ENCODE data around the gene CORO1C. TPM values are rescaled to one million over a fixed set of nuclear protein-coding genes. Genes with fewer than 3 reads are reported as not detected.

Gene CORO1C
- total RNA-seq, 1 donor from 2014 or later: 380 TPM

DNA sequence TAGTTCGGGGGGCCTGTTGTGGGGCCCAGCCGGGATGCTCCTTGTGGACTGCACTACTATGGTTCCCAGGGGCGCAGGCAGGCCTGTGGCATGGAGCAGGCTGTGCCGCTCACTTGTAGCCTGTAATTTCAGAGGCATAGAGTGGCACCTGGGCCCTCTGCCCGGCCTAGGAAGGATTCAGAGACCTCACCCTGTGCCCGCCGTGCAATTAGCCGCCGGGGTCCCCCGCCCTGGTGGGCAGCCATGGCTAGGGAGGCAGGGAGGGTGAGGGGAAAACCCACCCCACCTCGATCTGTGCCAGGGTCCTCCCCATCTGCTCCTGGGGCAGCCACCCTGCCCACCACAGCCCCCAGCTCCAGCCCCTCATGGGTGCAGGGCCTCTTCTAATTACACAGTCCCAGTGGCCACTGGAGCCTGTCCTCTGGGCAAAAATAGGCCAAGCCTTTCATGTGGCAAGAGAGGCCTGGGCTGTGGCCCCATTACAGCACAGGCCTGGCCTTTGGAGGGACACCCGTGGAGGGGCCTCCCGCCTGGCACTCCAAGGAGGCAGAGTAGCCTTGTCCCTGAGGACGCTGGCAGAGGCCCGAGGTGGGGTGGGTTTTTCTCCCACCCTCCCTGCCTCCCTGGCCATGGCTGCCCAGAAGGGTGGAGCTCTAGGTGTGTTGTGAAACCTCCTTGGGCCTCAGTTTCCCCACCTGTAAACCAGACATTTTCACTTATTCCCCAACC, 128.2 kb downstream of the CORO1C start:
- H3K9me3 Mint-ChIP-seq (ENCODE audit: unreplicated experiment): no peaks in the 10 kb centered on the region
- H3K4me3 Mint-ChIP-seq (ENCODE audit: unreplicated experiment): no peak overlapping the region
- H3K27me3 Mint-ChIP-seq (ENCODE audit: unreplicated experiment): peaks cover 7% of the 10 kb centered on the region
- DNase-seq (ENCODE audit: low spot score): no peak
- H3K4me1 Mint-ChIP-seq (ENCODE audit: unreplicated experiment): peaks cover 4% of the 10 kb centered on the region
- H3K36me3 Mint-ChIP-seq (ENCODE audit: low read depth, unreplicated experiment): no peaks in the 10 kb centered on the region
- H3K27ac Mint-ChIP-seq (ENCODE audit: unreplicated experiment): peak overlapping the region; percentile 72
- TF ChIP-seq, protein P1, sequence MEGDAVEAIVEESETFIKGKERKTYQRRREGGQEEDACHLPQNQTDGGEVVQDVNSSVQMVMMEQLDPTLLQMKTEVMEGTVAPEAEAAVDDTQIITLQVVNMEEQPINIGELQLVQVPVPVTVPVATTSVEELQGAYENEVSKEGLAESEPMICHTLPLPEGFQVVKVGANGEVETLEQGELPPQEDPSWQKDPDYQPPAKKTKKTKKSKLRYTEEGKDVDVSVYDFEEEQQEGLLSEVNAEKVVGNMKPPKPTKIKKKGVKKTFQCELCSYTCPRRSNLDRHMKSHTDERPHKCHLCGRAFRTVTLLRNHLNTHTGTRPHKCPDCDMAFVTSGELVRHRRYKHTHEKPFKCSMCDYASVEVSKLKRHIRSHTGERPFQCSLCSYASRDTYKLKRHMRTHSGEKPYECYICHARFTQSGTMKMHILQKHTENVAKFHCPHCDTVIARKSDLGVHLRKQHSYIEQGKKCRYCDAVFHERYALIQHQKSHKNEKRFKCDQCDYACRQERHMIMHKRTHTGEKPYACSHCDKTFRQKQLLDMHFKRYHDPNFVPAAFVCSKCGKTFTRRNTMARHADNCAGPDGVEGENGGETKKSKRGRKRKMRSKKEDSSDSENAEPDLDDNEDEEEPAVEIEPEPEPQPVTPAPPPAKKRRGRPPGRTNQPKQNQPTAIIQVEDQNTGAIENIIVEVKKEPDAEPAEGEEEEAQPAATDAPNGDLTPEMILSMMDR (IDR thresholded peaks at IDR 0.05; ENCODE audit: unreplicated experiment): no peak

DNA sequence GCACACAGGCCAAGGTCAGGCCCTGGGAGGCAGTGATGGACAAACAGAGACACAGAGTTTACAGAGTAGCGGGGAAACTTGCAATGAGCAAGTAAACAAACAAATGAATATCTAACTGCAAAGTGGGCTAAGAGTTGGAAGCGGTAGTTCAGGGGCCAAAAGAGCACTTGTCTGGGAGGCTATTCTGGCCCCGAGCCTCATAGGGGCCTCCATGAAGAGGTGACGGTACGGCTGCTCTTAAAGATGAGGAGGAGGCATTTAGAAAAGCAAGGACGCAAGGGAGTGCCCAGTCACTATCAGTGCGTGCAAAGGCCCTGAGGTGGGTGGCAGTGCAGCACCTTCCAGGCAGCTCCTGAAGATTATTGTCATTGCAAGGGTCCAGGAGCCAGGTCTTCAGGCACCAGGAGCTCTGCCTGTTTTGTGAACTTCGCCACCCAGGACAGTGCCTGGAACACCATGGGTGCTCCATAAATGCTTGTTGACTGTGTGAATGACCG, 129.1 kb downstream of the CORO1C start:
- no peak overlapping the region for H3K4me3 Mint-ChIP-seq (ENCODE audit: unreplicated experiment)
- H3K27me3 Mint-ChIP-seq (ENCODE audit: unreplicated experiment): peaks cover 8% of the 10 kb centered on the region
- H3K27ac Mint-ChIP-seq (ENCODE audit: unreplicated experiment): no peak overlapping the region
- DNase-seq (ENCODE audit: low spot score): no peak
- no peaks in the 10 kb centered on the region for H3K9me3 Mint-ChIP-seq (ENCODE audit: unreplicated experiment)
- TF ChIP-seq, protein P1 (IDR thresholded peaks at IDR 0.05; ENCODE audit: unreplicated experiment): no peak
- H3K36me3 Mint-ChIP-seq (ENCODE audit: low read depth, unreplicated experiment): no peaks in the 10 kb centered on the region
- peaks cover 4% of the 10 kb centered on the region for H3K4me1 Mint-ChIP-seq (ENCODE audit: unreplicated experiment)

DNA sequence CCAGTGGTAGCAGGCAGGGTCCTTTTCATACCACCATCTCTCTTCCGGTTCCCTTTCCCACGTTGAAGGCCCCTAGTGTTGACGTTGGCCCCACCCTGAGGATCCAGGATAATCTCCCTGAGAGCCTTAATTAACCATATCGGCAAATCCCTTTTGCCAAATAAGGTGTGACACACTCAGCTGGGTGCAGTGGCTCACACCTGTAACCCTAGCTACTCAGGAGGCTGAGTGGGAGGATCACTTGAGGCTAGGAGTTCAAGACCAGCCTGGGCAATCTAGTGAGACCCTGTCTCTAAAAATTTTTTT, 130.7 kb downstream of the CORO1C start:
- H3K4me3 Mint-ChIP-seq (ENCODE audit: unreplicated experiment): no peak overlapping the region
- H3K36me3 Mint-ChIP-seq (ENCODE audit: low read depth, unreplicated experiment): no peaks in the 10 kb centered on the region
- TF ChIP-seq, protein P1 (IDR thresholded peaks at IDR 0.05; ENCODE audit: unreplicated experiment): no peak
- H3K27ac Mint-ChIP-seq (ENCODE audit: unreplicated experiment): no peak overlapping the region
- no peak for DNase-seq (ENCODE audit: low spot score)
- peaks cover 4% of the 10 kb centered on the region for H3K4me1 Mint-ChIP-seq (ENCODE audit: unreplicated experiment)
- H3K27me3 Mint-ChIP-seq (ENCODE audit: unreplicated experiment): peaks cover 8% of the 10 kb centered on the region
- H3K9me3 Mint-ChIP-seq (ENCODE audit: unreplicated experiment): no peaks in the 10 kb centered on the region

DNA sequence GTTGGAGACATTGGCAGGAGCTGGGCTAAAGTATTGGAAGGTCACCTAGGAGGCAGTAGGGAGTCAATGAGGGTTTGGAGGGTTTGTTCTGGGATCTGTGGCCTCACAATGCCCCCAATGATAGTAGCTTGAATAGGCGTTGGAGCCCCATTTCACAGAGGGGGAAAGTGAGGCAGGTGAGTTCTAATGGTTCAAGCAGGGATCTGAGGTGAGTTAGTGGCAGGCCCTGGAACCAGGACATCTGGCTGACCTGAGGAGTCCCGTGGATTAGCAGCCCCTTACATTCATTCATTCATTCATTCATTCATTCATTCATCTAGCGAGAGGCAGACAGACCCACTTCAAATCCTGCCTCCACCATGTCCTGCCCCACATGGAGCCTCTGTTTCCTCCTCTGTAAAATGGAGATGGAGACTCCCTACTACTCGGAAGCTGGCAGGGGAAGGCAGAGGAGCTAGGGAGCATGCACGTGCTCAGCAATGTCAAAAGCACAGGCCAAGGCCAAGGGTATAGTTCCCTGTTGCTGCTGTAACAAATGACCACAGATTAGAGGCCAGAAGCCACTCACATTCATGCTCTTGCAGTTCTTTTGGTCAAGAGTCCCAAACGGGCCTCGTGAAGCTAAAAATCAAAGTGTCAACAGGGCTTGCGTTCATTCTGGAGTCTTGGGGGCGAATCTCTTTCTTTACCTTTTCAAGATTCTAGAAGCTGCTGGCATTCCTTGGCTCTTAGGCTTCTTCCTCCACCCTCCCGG, 131.2 kb downstream of the CORO1C start:
- no peak for DNase-seq (ENCODE audit: low spot score)
- Mint-ChIP-seq H3K9me3 (ENCODE audit: unreplicated experiment) (no peaks in the 10 kb centered on the region), H3K27me3 (ENCODE audit: unreplicated experiment) (peaks cover 5% of the 10 kb centered on the region), H3K27ac (ENCODE audit: unreplicated experiment) (no peak overlapping the region), H3K36me3 (ENCODE audit: low read depth, unreplicated experiment) (no peaks in the 10 kb centered on the region), H3K4me1 (ENCODE audit: unreplicated experiment) (peaks cover 4% of the 10 kb centered on the region), H3K4me3 (ENCODE audit: unreplicated experiment) (no peak overlapping the region)
- TF ChIP-seq, protein P1 (IDR thresholded peaks at IDR 0.05; ENCODE audit: unreplicated experiment): no peak

DNA sequence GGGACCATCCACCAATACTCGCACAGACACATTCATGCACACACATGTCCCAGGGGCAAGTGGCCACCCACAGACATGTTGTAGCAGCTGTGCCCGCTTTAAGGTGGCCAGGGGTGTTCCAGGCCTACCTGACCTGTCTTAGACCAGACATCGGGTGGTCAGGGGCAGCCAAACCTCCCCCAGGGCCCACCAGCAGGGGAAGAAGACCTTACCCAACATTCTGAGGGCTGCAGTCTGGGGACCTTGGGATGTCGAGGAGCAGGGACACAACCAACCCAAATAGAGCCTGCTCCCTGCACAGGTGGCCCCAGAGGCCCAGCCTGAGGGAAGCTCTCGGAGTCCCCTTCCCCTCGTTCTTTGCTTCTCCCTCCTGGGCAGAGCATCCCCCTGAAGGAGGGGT, 131.8 kb downstream of the CORO1C start:
- TF ChIP-seq, protein P1 (IDR thresholded peaks at IDR 0.05; ENCODE audit: unreplicated experiment): no peak
- H3K27ac Mint-ChIP-seq (ENCODE audit: unreplicated experiment): no peak overlapping the region
- no peak overlapping the region for H3K4me3 Mint-ChIP-seq (ENCODE audit: unreplicated experiment)
- H3K4me1 Mint-ChIP-seq (ENCODE audit: unreplicated experiment): no peaks in the 10 kb centered on the region
- DNase-seq (ENCODE audit: low spot score): no peak
- H3K36me3 Mint-ChIP-seq (ENCODE audit: low read depth, unreplicated experiment): no peaks in the 10 kb centered on the region
- peaks cover 4% of the 10 kb centered on the region for H3K27me3 Mint-ChIP-seq (ENCODE audit: unreplicated experiment)
- H3K9me3 Mint-ChIP-seq (ENCODE audit: unreplicated experiment): no peaks in the 10 kb centered on the region
